CD4-positive, alpha-beta T cell treated with Interleukin-6 for 4 hours (primary cell): ENCODE results near the gene FTO.

Source experiments
- DNase-seq: peaks from one replicate; pipeline ENCODE4 v3.0.0-alpha.2; 2020; ENCODE audit warnings: mixed read lengths

FTO gene

GRCh38 chr16:53712065-53712464 lies 8.1 kb downstream of the FTO start:
- no peak for DNase-seq

GRCh38 chr16:53713403-53714204 lies 9.6 kb downstream of the FTO start:
- no peak for DNase-seq

GRCh38 chr16:53714205-53715022 lies 10.5 kb downstream of the FTO start:
- DNase-seq: no peak

GRCh38 chr16:53715023-53715384 lies 11.0 kb downstream of the FTO start:
- DNase-seq: no peak

GRCh38 chr16:53717577-53717976 lies 13.6 kb downstream of the FTO start:
- DNase-seq: no peak

- DNase-seq: no peak
Observed at GRCh38 chr16:53721017-53721416, 17.1 kb downstream of the FTO start.

GRCh38 chr16:53726625-53727024 lies 22.7 kb downstream of the FTO start:
- DNase-seq: no peak

- no peak for DNase-seq
Observed at GRCh38 chr16:53730693-53731092, 26.7 kb downstream of the FTO start.

- DNase-seq: no peak
Observed at GRCh38 chr16:53732296-53732929, 28.5 kb downstream of the FTO start.

GRCh38 chr16:53734908-53735307 lies 31.0 kb downstream of the FTO start:
- no peak for DNase-seq

- DNase-seq: no peak
Observed at GRCh38 chr16:53736297-53736696, 32.3 kb downstream of the FTO start.

GRCh38 chr16:53737552-53737951 lies 33.6 kb downstream of the FTO start:
- DNase-seq: no peak

- DNase-seq: no peak
Observed at GRCh38 chr16:53740476-53740875, 36.5 kb downstream of the FTO start.

- DNase-seq: no peak
Observed at GRCh38 chr16:53740933-53741531, 37.1 kb downstream of the FTO start.

- no peak for DNase-seq
Observed at GRCh38 chr16:53741546-53741945, 37.6 kb downstream of the FTO start.

GRCh38 chr16:53743149-53743566 lies 39.2 kb downstream of the FTO start:
- peak; percentile 11 for DNase-seq

GRCh38 chr16:53744449-53744848 lies 40.5 kb downstream of the FTO start:
- peak; percentile 37 for DNase-seq

GRCh38 chr16:53745086-53745485 lies 41.1 kb downstream of the FTO start:
- DNase-seq: no peak

- no peak for DNase-seq
Observed at GRCh38 chr16:53745753-53746266, 41.9 kb downstream of the FTO start.

- DNase-seq: no peak
Observed at GRCh38 chr16:53752560-53752959, 48.6 kb downstream of the FTO start.

GRCh38 chr16:53753431-53753830 lies 49.5 kb downstream of the FTO start:
- no peak for DNase-seq

- no peak for DNase-seq
Observed at GRCh38 chr16:53755026-53755910, 51.3 kb downstream of the FTO start.
